ENCODE measurements around the gene GGTLC2.
"Not testable (repeated sequence)": the region's sequence is repeated elsewhere in the genome, so short reads cannot be mapped to it uniquely, and the experiment has no call there.

The GGTLC2 gene

DNA sequence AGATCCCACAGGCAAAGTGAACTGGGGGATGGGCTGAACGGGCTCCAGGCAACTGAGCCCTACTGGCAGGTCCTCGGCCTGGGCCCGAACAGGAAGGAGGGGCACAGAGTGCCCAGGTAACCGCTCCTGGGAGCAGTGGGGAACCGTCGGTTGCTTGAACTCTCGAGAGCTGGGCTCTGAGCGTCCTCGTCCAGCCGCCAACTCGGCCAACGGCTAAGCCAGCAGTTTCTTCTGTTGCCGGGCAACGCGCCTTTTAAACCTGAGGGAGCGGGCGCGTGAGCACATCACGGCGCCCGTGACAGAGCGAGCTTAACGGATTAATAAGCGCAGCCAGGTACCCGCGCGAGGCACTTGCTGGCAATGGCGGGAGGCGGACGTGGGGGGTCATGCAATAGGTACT lies at the start of gene GGTLC2:
Gene GGTLC2 (plus strand): TSS at position 301 of the 400 bp plus-strand sequence. CDS start 1,732 bp downstream, outside the sequence.
- DNase-seq (ENCODE audit: low spot score): not testable (repeated sequence)

DNA sequence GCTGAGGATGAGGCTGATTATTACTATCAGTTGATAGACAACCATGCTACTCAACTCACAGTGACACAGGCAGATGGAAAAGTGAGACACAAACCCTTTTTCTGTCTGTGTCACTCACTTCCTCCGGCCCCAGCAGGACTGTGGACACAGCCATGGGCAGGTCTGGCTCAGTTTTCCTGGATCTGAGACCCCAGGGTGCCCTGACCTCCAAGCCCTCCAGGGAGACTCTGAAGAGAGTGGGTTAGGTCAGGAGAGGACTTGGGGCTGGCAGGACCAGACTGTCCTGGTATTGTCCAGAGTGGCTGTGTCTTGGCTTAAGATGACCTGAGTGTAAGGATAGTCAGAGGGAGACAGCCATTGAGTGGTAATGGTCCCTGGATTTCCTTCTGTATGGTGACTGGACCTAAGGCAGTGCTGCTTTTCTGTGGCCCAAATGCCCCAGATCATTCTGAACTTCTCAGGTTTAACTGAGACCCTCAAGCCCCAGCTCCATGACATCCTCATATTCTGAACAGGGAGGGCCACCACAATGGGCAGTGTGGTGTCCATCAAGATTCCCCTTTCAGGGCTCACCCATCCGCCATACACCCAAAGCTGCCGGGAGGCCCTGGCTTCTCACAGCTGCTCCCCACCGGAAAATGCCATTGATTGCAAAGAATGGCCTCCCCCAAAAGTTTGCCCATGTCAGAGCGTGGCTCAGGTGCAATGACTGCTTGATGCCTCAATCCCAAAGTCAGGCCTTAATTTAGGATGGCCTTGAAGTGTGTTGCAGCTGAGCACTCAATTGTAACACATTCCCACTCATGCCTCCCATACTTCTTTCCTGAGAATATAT lies 49.2 kb upstream of the GGTLC2 start:
- no peak for DNase-seq (ENCODE audit: low spot score)

DNA sequence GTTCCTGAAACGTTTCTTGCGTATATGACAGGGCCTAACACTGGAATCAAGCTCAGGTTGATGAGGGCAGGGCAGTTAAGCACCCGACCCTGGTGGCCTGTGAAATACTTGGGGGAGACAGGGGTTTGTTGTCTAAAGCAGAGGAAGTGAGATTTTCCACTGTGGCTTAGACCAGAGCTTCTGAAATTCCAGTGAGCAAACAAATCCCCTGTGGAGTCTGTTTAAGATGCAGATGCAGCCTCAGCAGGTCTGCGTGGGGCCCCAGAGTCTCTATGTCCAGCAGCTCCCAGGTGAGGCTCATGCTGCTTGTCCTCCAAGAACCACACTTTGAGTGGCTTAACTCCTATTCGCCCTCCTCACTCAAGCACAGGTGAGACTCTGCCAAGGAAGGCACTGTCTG lies 46.3 kb upstream of the GGTLC2 start:
- no peak for DNase-seq (ENCODE audit: low spot score)

DNA sequence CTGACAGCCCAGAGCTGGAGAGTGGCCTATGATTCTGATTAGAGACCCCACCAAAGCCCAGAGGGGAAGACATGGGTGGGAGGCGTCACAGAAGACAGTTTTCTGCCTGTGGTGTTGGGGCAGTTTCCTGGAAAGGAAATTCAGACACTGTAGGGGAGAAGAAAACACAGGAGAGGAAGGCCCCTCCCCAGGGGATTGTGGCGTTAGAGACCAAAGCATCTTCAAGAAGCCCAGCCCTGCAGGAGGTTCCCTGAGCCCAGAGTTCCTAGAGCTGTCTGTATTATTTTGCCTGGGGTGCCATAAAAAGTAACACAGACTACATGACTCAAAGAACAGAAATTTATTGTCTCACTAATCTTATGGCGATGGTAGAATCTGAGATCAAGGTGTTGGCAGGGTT lies 45.2 kb upstream of the GGTLC2 start:
- no peak for DNase-seq (ENCODE audit: low spot score)

DNA sequence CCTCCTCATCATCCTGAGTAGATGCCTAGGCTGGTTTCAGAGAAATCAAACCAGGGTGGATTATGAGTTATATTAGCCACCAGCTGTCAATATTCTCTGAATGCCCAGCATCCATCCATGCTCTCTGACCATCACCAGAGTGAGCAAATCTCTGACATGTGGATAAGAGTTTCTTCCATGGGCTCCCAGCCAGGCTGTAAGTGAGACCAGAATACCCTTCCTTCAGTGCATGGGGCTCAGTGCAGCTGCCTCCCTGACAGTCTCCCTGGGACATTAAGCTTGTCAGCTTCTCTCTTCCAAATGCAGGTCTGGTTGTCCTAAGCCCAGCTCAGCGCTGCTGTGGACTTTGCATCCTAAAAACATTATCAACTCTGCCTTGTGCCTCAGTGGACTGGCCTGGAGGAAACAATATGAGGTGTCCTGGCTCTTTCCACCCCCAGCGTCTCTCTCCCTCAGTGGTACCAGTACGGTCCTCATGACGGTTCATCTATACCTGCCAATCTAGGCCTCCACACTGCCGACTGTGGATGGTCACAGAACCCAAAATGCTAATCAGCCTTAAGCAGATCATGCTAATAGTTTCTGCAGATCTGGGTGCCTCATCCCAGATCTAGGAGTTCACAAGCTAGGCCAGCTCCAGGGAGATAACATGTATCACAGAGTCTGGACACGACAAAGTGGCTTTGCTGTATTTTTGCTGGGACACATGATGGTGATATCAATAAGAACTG lies 43.7 kb upstream of the GGTLC2 start:
- DNase-seq (ENCODE audit: low spot score): no peak

DNA sequence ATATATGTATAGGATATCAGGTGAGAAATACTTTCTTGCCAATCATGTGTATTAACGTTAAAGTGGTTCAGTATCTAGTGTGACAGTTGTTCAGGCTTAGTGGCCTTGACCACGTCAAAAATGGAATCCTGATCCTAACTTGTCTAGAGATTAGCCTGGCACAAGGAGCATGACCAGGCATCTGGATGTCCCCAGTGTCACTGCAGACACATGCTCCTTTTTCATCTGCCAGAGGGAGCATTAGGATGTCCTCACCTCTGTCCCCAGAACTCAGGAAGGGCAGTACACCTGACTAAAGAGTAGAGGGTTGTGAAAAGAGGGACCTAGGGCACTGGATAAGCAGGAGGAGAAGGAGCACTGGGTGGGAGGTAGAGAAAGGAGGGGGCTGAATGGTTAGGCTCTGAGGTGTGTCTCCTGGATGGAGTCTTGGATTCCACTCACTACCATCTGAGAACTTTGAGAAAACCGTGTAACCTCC lies 40.9 kb upstream of the GGTLC2 start:
- no peak for DNase-seq (ENCODE audit: low spot score)

DNA sequence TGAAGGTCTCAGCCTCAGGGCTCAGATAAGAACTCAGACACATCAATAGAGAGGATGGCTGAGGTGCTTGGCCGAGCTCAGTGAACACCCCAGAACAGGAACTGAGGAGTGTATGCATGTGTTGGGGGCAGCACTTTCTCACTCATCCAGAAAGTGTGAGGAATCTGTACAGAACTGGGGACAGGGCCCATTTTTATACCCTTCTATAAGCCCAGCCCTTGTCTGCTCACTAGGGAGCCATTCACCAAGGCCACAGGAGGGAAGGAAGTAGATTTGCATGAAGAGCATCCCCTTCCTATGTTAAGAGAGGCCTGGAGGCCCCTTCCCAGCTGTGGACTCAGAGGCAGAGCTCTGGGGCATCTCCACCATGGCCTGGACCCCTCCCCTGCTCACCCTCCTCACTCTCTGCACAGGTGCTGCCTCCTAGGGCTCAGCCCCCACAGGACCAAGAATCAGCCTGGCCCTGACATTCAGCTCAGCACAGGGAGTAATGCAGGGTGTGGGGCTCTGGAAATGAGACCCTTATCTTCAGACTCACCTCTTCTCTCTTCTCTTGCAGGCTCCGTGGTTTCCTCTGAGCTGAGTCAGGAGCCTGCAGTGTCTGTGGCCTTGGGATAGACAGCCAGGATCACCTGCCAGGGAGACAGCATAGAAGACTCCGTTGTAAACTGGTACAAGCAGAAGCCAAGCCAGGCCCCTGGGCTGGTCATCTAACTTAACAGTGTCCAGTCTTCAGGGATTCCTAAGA lies 39.9 kb upstream of the GGTLC2 start:
- no peak for DNase-seq (ENCODE audit: low spot score)

DNA sequence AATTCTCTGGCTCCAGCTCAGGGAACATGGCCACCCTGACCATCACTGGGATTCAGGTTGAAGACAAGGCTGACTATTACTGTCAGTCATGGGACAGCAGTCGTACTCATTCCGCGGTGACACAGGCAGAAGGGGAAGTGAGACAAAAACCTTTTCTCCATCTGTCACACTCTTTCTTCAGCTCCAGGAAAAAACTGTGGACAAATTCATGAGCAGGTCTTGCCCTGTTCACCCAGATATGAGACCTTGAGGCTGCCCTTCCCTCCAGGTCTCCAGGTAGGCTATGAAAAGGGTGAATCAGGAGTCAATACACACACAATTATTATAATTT lies 39.4 kb upstream of the GGTLC2 start:
- no peak for DNase-seq (ENCODE audit: low spot score)

DNA sequence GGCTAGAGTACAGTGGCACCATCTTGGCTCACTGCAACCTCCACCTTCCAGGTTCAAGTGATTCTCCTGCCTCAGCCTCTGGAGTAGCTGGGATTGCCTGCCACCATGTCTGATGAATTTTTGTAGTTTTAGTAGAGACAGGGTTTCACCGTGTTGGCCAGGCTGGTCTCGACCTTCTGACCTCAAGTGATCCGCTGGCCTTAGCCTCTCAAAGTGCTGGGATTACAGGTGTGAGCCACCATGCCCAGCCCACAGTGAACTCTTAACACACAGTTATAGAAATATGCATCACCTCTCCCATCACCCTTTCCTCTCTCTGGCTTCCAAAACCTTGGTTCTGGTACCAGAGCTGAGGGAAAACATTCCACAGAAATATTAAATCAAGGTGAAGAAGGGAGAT lies 36.4 kb upstream of the GGTLC2 start:
- DNase-seq (ENCODE audit: low spot score): not testable (repeated sequence)

DNA sequence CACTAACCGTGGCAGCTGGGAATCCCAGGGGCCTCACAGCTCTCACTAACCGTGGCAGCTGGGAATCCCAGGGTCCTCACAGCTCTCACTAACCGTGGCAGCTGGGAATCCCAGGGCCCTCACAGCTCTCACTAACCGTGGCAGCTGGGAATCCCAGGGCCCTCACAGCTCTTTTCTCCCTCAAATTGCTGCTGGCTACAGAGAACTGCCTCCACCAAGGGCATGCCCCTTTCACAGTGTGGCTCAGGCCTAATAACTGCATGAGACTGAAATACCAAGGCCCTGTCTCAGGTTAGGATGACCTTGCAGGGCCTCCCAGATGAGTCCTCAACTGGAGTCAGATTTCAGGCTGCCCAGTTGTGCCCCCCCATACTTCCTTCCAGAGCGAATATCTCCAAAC lies 35.1 kb upstream of the GGTLC2 start:
- no peak for DNase-seq (ENCODE audit: low spot score)

DNA sequence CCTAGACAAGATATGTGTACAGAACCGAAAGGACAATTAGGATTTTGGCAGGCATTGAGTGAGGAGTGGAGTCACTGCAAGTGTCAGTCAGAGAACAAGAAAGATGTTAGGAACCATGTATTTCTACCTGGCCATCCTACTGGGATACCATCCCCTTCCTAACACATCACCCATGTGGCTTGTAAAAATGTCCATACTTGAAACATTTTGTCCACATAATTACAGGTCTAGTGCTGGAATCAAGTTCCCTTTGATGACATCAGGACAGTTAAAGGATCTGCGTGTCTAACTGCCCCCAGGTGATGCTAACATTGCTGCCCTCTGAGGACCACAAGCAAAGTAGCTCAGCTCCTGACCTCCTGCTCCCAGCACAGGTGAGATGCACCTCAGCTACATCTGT lies 31.9 kb upstream of the GGTLC2 start:
- DNase-seq (ENCODE audit: low spot score): no peak

DNA sequence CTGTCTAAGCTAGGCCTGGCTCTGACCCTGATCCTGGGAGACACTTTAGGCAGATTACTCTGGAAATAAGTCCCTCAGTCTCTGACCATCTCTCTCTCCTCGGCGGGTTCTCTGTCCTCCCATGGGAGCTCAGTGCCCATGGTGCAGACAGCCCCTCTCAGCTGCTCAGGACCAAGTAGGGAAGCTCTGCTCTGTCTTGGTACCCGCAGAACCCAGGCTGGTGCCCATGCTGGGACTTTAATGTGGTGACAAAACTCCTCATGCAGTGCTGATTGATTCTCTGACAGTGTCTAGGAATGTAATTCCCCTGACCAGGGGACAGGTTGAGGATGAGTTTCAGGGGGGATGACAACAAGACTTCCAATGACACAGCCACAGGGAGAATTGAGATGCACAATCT lies 30.3 kb upstream of the GGTLC2 start:
- no peak for DNase-seq (ENCODE audit: low spot score)

DNA sequence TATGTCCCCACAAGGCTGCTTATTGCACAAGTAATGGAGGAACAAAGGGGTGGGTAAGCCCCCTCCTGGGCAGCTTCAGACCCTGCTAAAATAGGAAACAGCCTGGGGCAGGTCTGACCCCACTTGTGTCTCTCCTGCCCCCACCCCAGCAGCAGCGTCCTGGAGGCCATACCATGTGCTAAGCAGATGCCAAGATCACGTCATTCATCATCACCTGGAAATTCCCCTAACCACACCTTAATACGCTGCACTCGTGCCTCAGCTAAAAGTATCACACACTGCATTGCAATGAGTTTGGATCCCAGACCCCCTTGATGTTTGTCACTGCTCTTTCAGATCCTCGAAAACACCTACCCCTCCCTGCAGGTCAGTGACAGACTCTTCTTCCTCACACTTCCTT lies 27.8 kb upstream of the GGTLC2 start:
- no peak for DNase-seq (ENCODE audit: low spot score)

DNA sequence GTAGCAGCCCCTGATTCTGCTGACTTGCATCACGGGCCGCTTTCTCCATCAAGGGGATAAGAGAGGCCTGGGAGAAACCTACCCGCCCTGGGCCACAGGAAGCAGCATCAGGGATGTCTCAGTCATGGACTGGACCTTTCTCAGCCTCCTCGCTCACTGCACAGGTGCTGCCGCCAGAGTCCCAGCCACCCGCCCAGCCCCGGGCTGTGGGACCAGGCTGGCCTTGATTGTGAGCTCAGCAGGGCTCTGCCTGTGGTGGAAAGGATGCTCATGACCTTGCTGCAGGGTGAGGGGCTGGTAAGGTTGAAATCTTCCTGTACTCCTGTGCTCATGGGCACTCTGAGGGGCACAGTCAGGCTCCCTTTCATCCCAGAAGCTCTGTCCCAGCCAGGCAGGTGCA lies 26.0 kb upstream of the GGTLC2 start:
- DNase-seq (ENCODE audit: low spot score): no peak

DNA sequence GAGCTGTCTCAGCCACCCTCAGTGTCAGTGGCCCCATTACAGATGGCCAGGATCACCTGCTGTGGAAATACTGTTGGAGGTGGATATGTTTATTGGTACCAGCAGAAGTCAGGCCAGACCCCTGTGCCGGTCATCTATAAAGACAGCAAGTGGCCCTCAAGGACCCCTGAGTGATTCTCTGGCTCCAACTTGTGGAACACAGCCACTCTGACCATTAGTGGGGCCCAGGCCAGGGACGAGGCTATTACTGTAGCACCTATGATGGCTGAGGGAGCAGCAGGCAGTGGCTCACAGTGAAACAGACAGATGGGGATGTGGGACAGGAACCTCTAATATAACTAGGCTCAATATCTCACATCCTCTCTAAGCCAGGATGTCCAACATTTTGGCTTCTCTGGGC lies 25.5 kb upstream of the GGTLC2 start:
- no peak for DNase-seq (ENCODE audit: low spot score)

DNA sequence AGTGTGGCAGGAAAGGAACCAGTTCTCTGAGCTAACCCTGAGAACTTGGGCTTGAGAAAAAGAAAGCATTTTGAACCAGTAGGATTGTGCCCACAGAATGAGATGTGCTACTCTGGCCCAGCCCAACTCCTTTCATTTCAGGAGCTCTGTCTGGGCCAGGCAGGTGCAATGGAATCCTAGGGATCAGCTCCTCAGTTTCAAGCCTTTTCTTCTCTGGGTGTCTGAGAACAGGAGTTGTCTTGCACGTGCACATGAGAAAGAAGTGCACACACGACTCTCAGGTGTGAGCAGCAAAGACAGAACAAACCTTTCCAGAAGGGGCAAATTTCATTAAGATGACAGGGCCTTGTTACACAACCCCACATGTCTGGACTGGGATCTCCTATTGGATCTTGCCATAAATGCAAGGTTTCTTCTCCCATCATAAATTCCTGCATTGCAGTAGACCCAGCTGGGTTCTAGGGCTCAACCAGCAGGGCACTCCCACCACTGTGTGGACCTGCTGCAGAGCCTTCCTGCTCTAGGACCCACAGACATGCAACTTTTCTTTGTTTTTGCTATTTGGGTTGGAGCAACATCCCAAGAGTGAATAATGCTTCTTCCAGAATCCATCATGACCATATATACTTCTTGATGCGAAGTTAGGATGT lies 24.5 kb upstream of the GGTLC2 start:
- no peak for DNase-seq (ENCODE audit: low spot score)

DNA sequence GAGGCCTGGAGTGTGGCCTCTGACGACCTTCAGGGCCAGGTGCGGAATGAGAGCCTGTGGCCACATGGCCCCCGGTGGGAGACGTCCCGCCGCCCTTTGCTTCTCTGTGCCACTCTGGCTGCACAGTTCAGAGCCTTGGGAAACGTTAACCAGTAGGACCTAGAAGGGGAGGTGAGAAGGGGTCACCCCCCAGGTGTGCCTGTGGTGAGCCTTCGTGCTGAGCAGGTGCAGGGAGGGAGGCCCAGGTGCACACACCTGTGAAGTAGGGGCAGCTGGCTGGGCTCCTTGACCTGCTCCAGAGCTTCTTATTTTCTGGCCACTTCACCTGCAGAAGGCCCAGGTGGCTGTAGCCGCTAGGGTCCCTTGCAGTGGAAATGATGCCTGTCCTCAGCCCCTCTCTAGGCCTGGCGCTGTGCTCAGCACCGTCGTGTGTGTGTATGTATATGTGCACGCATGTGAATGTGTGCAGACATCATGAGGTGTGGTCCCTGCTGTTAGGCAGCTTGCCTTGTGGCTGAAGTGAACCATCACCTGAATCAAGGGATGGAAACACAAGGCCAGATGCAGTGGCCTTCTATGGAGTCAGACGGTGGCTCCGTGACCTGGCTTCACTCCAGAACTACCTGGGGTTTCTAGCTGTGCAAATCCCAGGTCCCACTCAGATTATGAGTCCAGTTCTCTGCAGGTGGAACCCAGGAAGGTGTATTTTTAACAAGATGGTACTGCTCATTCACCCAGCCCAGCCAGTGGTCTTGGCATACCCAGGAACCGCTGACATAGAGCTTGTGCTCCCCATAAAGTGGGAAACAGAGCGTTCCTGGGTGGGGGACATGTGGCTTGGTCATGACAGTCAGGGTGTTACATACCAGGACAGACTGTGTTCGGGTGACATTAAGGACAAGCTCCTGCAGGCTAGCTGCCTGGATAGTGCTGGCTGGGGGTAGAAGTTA lies 15.6 kb upstream of the GGTLC2 start:
- DNase-seq (ENCODE audit: low spot score): not testable (repeated sequence)

DNA sequence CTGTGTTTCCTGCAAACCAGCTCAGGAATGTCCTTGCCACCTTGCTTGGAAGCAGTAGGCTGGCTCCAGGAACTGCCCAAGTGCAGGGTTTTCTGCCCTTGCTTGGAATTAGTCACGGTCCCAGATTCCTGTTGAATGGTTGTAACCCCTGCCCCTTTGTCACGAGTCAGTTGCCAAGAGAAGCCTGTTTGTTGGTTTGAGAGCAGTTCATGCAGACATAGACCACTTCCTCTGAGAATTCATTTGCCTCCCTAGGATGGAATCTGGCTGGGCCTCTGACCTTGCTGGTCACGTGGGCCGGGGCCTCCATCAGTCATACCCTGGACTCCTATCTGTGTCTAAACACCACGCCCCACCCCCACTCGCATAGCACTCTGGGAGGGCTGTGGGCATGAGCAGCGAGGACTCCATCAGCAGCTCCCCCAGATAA lies 13.2 kb upstream of the GGTLC2 start:
- not testable (repeated sequence) for DNase-seq (ENCODE audit: low spot score)

DNA sequence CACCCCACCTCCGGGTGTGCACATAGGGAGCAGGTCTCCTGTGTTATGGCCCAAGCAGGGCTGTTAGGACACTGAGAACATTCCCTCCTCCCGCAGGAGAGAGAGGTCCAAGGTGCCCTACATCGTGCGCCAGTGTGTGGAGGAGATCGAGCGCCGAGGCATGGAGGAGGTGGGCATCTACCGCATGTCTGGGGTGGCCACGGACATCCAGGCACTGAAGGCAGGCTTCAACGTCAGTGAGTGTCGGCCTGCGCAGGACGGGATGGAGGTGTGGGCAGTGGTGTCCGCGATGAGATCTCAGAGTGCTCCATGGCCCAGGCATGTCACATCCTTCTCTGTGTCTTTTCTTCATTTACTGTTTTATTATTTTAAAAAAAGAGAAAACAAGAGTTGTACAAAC lies 12.2 kb upstream of the GGTLC2 start:
- DNase-seq (ENCODE audit: low spot score): not testable (repeated sequence)

DNA sequence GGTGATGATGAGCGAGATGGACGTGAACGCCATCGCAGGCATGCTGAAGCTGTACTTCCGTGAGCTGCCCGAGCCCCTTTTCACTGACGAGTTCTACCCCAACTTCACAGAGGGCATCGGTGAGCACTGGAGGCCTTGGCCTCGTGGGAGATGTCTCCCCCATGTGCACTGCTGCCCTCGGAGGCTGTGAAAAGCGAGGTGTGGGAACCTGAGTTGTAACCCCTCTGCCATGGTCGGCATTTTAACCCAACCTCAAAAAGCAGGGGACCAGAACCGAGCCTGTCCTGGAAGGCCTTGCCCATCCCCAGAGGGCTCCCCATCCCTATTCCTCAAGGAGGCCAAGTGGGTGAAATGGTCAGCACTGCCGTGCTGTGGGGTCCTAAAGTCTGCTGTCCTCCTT lies 10.9 kb upstream of the GGTLC2 start:
- DNase-seq (ENCODE audit: low spot score): not testable (repeated sequence)

DNA sequence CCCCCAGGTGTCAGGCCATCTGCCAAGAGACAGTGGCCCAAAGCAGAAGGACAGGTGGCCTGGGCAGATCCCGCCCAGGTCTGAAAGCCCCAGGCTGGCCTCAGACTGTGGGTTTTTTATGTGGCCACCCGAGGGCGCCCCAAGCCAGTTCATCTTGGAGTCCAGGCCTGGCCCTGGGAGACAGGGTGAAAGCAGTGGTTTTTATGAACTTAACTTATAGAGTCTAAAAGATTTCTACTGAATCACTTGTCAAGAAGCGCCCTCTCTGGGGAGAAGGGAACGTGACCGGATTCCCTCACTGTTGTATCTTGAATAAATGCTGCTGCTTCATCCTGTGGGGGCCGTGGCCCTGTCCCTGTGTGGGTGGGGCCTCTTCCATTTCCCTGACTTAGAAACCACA lies 8.2 kb upstream of the GGTLC2 start:
- not testable (repeated sequence) for DNase-seq (ENCODE audit: low spot score)
